Activated CD4-positive, alpha-beta T cell treated with anti-CD3 and anti-CD28 coated beads for 36 hours (primary cell): ENCODE measurements around the gene KDM1B. TPM values are rescaled to one million over a fixed set of nuclear protein-coding genes. Genes with fewer than 3 reads are reported as not detected.

Source experiments
- ATAC-seq: fragments of 200-7000 bp; cut with Tn5 transposase; one replicate; pipeline ENCODE4 v1.10.0; 2021; ENCODE audit warnings: mild to moderate bottlenecking, moderate library complexity
- CTCF ChIA-PET: fragments of 350-600 bp; sonication (Branson Sonifier 250); formaldehyde crosslinking; loops from one replicate; lab custom pipeline; 2021; ENCODE audit warnings: antibody characterized with exemption; lab: Charles Lee
- POLR2A ChIA-PET: fragments of 350-600 bp; sonication (Branson Sonifier 250); formaldehyde crosslinking; loops from one replicate; lab custom pipeline; 2021; ENCODE audit warnings: antibody characterized with exemption, inconsistent platforms; lab: Charles Lee
- DNase-seq: peaks from one replicate; pipeline ENCODE4 v3.0.0-alpha.2; 2020
- H3K27ac Mint-ChIP-seq: one replicate; pipeline ENCODE4 v1.8.0; 2021; ENCODE audit warnings: mixed read lengths
- H3K27me3 Mint-ChIP-seq: one replicate; pipeline ENCODE4 v1.8.0; 2021; ENCODE audit warnings: mixed read lengths
- H3K36me3 Mint-ChIP-seq: one replicate; pipeline ENCODE4 v1.8.0; 2021; ENCODE audit warnings: low read depth, mixed read lengths
- H3K4me1 Mint-ChIP-seq: one replicate; pipeline ENCODE4 v1.8.0; 2021; ENCODE audit warnings: mixed read lengths
- H3K4me3 Mint-ChIP-seq: one replicate; pipeline ENCODE4 v1.8.0; 2021; ENCODE audit warnings: mild to moderate bottlenecking, moderate library complexity, mixed read lengths
- H3K9me3 Mint-ChIP-seq: one replicate; pipeline ENCODE4 v1.8.0; 2021; ENCODE audit warnings: low read depth, mixed read lengths
- intact Hi-C, 2 experiments: fragments of 100-400 bp; cut with DNase I in 1 of 2; cut with micrococcal nuclease in 1 of 2; formaldehyde crosslinking; loops; one replicate each; pipeline versions ENCODE4 v1.14.2 to v1.15.1; 2022 to 2024; cut with DNase I, micrococcal nuclease
- total RNA-seq, 2 experiments: library from RNA; stranded (reverse); gene quantifications; one replicate each; pipeline ENCODE4 v1.2.3, GENCODE V29; 2021

Gene KDM1B
- total RNA-seq, 2 experiments from 2014 or later: 13.4 to 13.9 TPM

DNA sequence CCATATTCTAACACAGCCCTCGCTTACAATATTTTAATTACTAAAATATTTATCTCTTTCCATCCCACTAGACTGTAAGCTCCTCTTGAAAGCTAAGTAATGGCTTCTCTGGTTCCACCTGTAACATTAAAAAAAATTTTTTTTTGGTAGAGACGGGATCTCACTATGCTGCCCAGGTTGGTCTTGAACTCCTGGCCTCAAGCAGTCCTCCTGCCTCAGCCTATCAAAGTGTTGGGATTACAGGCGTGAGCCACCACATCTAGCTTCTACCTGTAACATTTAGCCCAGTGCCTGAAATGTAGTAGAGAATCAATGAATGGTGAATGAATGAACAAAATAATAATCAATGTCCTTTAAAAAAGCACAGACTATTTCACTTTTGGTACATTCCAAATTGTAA is 80.3 kb downstream of the KDM1B start:
- DNase-seq (no peak), ATAC-seq (no peak)
- ChIA-PET POLR2A (no interaction called here), CTCF (no interaction called here)
- H3K27me3 Mint-ChIP-seq: no peaks in the 10 kb centered on the region
- H3K27ac Mint-ChIP-seq: no peak overlapping the region
- peaks cover 83% of the 10 kb centered on the region for H3K36me3 Mint-ChIP-seq
- intact Hi-C loops: no loop called here
- H3K9me3 Mint-ChIP-seq: peaks cover 28% of the 10 kb centered on the region
- peaks cover 2% of the 10 kb centered on the region for H3K4me1 Mint-ChIP-seq
- H3K4me3 Mint-ChIP-seq: no peak overlapping the region

DNA sequence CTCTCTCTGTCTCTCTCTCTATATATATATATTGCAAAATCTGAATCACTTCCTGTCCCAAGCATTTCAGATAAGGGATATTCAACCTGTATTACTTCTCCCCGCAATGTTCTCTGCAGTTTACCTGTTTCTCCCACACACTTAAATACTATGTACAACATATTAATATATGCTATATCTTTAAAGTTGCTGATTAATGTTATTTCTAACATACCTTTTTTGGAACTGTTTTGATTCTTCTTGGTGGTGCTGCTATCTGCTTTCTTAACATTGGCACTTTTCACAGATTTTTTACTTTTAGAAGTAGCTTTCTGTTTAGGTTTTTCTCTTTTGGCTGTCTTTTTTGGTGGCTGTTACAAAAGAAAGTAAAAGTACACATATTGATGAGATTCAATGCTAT is 81.9 kb downstream of the KDM1B start:
- Mint-ChIP-seq H3K36me3 (peaks cover 80% of the 10 kb centered on the region), H3K4me3 (no peak overlapping the region), H3K27me3 (no peaks in the 10 kb centered on the region), H3K27ac (no peak overlapping the region), H3K4me1 (peaks cover 15% of the 10 kb centered on the region), H3K9me3 (peaks cover 17% of the 10 kb centered on the region)
- no peak for ATAC-seq
- no peak for DNase-seq
- intact Hi-C loops: no loop called here
- POLR2A ChIA-PET: no interaction called here
- CTCF ChIA-PET: no interaction called here

DNA sequence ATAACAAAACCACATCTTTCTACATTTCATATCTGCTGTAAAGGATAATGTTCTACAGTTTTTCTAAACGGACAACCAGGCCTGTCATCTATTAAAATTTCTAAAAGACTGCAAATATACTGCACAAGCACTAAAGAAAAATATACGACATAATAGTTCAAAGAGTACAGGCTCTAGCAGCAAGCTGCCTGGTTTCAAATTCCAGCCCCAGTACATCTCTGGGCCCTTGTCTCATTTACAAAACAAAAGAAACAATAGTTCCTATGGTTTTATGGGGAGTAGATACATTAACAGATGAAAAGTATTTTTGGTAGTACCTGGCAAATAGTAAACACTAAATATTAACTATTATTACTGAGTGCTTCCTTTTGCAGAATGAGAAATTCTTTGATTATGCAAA is 85.0 kb downstream of the KDM1B start:
- no peak overlapping the region for H3K4me3 Mint-ChIP-seq
- CTCF ChIA-PET: no interaction called here
- H3K27me3 Mint-ChIP-seq: no peaks in the 10 kb centered on the region
- DNase-seq (no peak), ATAC-seq (no peak)
- H3K27ac Mint-ChIP-seq: no peak overlapping the region
- no peaks in the 10 kb centered on the region for H3K9me3 Mint-ChIP-seq
- intact Hi-C loops: loop anchor here in 1 of 2 experiments (5.0 kb wide), 1 partner anchor 83 kb away; the partner anchor contains the start of genes KDM1B and TPMT
- POLR2A ChIA-PET: no interaction called here
- H3K36me3 Mint-ChIP-seq: peaks cover 80% of the 10 kb centered on the region
- H3K4me1 Mint-ChIP-seq: peaks cover 42% of the 10 kb centered on the region

DNA sequence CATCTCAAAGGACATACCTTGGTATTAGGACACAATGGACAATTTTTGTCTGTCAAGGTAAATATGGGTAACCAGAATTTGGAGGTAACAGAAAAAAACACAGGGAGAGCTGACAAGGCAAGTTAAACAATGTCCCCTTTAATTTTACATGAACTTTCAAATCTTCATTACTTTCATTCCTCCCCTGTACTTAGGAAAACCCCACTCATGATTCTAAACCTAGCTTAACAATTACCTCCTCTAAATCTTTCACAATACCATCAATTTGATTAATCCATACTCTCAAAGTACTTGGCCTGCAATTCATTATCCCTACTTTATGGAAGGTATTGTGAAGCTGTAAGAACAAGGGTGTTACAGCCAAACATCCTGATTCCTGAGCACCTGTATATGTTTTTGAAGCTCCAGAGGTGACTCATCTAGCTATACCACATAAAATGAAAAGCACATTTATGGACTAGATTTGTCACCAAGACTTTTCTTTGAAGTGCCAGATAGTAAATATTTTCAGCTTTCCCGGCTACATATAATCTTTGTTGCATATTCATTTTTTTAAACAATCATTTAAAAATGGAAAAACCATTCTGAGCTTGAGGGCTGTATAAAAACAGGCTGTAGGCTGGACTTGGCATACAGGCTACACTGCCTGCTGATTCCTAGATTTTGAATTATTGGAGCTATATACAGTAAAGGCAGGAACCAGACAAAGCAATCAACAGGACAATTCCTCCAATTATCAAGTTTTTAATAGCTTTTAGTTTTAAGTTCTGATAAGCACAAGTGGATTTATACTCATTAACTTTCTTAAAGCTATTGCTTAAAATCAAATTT is 86.2 kb downstream of the KDM1B start:
- Mint-ChIP-seq H3K9me3 (peaks cover 1% of the 10 kb centered on the region), H3K27ac (peak overlapping the region; percentile 40), H3K27me3 (no peaks in the 10 kb centered on the region), H3K4me3 (no peak overlapping the region), H3K36me3 (peaks cover 81% of the 10 kb centered on the region), H3K4me1 (peaks cover 54% of the 10 kb centered on the region)
- CTCF ChIA-PET: interaction anchor here (0.9 to 1.4 kb wide), 3 partner anchors 17 to 126 kb away, joined by 3 read pairs; no protein-coding TSS in a partner anchor
- DNase-seq (no peak), ATAC-seq (peak; percentile 40)
- intact Hi-C loops: loop anchor here in 1 of 2 experiments (5.0 kb wide), 1 partner anchor 84 kb away; the partner anchor contains the start of genes KDM1B and TPMT
- POLR2A ChIA-PET: interaction anchor here (0.8 kb wide), 1 partner anchor 9 kb away, joined by 3 read pairs; no protein-coding TSS in a partner anchor

DNA sequence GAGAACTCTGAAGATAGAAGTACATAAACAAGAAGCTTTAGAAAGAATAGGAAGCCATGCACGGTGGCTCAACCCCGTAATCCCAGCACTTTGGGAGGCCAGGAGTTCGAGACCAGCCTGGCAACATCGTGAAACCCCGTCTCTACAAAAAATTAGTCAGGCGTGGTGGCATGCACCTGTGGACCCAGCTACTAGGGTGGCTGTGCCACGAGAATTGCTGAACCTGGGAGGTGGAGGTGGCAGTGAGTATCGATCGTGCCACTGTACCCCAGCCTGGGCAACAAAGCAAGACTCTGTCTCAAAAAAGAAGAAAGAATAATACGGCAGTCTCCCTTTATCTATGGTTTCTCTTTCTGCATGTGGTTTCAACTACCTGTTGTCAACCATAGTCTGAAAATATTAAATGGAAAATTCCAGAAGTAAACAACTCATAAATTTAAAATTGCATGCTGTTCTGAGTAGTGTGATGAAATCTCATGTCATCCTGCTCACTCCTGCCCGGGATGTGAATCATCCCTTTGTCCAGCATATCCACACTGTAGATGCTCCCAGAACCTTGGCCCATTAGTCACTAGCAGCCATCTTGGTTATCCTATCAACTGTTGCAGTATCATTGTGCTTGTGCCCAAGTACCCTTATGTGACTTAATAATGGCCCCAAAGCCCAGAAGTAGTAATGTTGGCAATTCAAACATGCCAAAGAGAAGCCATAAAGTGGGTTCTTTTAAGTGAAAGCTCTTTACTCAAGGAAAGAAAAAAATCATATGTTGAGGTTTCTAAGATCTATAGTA is 87.0 kb downstream of the KDM1B start:
- ChIA-PET CTCF (interaction anchor here (0.6 to 1.4 kb wide), 4 partner anchors 18 to 127 kb away, joined by 3 read pairs; no protein-coding TSS in a partner anchor), POLR2A (no interaction called here)
- H3K9me3 Mint-ChIP-seq: peaks cover 1% of the 10 kb centered on the region
- no peaks in the 10 kb centered on the region for H3K27me3 Mint-ChIP-seq
- ATAC-seq (peak; percentile 24), DNase-seq (no peak)
- H3K36me3 Mint-ChIP-seq: peaks cover 81% of the 10 kb centered on the region
- H3K27ac Mint-ChIP-seq: peak overlapping the region; percentile 78
- intact Hi-C loops: loop anchor here in 1 of 2 experiments (5.0 kb wide), 1 partner anchor 85 kb away; the partner anchor contains the start of genes KDM1B and TPMT
- no peak overlapping the region for H3K4me3 Mint-ChIP-seq
- peaks cover 60% of the 10 kb centered on the region for H3K4me1 Mint-ChIP-seq

DNA sequence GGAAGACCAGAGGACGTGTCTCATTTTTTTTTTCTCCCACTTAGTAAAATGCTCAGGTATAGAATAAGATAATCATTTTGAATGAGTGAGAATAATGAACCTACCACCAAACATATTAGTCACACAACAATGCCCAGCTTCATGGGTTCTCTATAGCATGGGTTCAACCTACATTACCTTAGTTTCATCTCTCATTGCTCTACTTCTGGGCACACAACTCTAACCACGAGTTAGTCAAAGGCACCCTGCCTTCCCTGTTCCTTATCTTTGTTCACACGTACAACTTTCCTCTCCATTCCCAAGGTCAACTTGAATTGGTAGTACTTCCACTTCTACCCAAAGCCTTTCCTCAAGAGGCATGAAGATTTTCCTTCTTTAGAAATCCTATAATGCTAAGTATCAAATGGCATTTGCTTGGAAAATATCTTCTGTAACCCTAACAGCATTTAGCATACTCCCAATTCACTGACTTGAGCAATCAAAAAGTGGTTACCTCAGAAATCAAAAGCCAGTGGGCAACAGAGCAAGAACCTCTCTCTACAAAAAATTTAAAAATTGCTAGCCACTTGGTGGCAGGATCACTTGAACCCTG is 88.2 kb downstream of the KDM1B start:
- peaks cover 82% of the 10 kb centered on the region for H3K36me3 Mint-ChIP-seq
- POLR2A ChIA-PET: interaction anchor here (1.2 kb wide), 1 partner anchor 17 kb away, joined by 3 read pairs; no protein-coding TSS in a partner anchor

DNA sequence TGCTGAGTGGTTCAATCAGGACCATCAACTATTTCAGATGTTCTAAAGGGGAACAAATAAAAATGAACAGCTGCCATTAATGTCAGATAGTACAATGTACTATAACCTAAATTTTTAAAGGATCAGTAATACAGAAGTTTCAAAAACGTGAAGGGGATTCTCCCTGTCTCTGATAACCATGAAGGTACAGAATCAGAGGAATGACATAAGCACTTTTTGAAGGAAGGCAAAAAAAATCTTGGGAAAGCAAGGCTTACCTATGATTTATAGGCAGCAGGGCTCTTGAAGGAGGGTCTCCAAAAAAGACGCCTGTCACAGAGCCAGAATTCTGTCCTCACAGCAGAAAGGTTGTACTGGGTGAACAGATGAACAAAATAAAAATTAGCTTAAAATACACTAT is 89.0 kb downstream of the KDM1B start:
- intact Hi-C loops: loop anchor here (2.0 to 5.0 kb wide), 2 partner anchors 19 to 87 kb away; partner anchors contain the start of genes KDM1B (in 1 of the 2) and TPMT (in 1 of the 2)
- no peaks in the 10 kb centered on the region for H3K27me3 Mint-ChIP-seq
- CTCF ChIA-PET: interaction anchor here (0.9 kb wide), 1 partner anchor 13 kb away, joined by 4 read pairs; no protein-coding TSS in a partner anchor
- no peak overlapping the region for H3K27ac Mint-ChIP-seq
- POLR2A ChIA-PET: interaction anchor here (1.2 kb wide), 1 partner anchor 16 kb away, joined by 3 read pairs; no protein-coding TSS in a partner anchor
- DNase-seq (no peak), ATAC-seq (no peak)
- peaks cover 89% of the 10 kb centered on the region for H3K36me3 Mint-ChIP-seq
- no peak overlapping the region for H3K4me3 Mint-ChIP-seq
- peaks cover 62% of the 10 kb centered on the region for H3K4me1 Mint-ChIP-seq
- H3K9me3 Mint-ChIP-seq: peaks cover 1% of the 10 kb centered on the region

More for the DNA sequence above, 88.2 kb downstream of the KDM1B start:
- DNase-seq: no peak
- peaks cover 60% of the 10 kb centered on the region for H3K4me1 Mint-ChIP-seq
- ATAC-seq: peak; percentile 72
- intact Hi-C loops: loop anchor here in 1 of 2 experiments (5.0 kb wide), 1 partner anchor 86 kb away; the partner anchor contains the start of genes KDM1B and TPMT
- no peaks in the 10 kb centered on the region for H3K27me3 Mint-ChIP-seq
- CTCF ChIA-PET: no interaction called here
- H3K4me3 Mint-ChIP-seq: no peak overlapping the region
- H3K27ac Mint-ChIP-seq: peak overlapping the region; percentile 23
- peaks cover 1% of the 10 kb centered on the region for H3K9me3 Mint-ChIP-seq

DNA sequence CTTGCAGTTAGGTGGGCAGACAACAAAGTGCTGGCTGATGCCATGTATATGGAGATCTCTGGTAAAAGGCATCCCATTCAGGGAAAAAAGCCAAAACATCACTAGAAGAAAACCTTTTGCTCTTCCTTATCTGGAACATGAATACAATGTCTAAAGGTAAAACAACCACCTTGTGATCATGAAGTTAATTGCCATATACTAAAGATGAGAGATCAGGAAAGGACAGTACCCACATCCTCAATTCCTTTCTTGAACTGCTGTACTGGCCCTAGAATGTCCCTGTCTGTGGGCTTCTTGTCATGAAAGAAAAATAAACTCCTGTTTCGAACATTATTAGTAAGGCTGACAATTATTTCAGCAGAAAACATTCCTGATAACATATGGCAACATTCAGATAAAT is 89.9 kb downstream of the KDM1B start:
- H3K4me1 Mint-ChIP-seq: peaks cover 66% of the 10 kb centered on the region
- intact Hi-C loops: loop anchor here (2.0 kb wide), 1 partner anchor 18 kb away; no protein-coding TSS in a partner anchor

DNA sequence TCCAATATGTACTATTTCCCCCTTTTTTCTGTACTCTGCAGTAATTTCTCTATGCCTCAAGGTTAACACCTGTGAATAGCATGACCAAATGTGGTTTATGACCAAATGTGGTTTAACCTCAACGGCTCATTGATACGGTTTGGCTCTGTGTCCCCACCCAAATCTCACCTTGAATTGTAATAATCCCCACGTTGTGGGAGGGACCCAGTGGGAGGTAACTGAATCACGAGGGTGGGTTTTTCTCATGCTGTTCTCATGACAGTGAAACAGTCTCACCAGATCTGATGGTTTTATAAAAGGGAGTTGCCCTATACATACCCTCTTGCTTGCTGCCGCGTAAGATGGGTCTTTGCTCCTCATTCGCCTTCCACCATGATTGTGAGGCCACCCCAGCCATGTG is 90.4 kb downstream of the KDM1B start:
- no peak overlapping the region for H3K4me3 Mint-ChIP-seq
- intact Hi-C loops: loop anchor here (2.0 kb wide), 1 partner anchor 17 kb away; no protein-coding TSS in a partner anchor
- H3K27me3 Mint-ChIP-seq: no peaks in the 10 kb centered on the region
- peaks cover 66% of the 10 kb centered on the region for H3K4me1 Mint-ChIP-seq
- DNase-seq: peak; percentile 44
- H3K36me3 Mint-ChIP-seq: peaks cover 88% of the 10 kb centered on the region
- H3K9me3 Mint-ChIP-seq: peaks cover 1% of the 10 kb centered on the region
- ATAC-seq: peak; percentile 41
- ChIA-PET POLR2A (no interaction called here), CTCF (no interaction called here)
- H3K27ac Mint-ChIP-seq: peak overlapping the region; percentile 7

More for the DNA sequence above, 89.9 kb downstream of the KDM1B start:
- DNase-seq (no peak), ATAC-seq (no peak)
- ChIA-PET POLR2A (no interaction called here), CTCF (interaction anchor here (0.9 kb wide), 1 partner anchor 12 kb away, joined by 4 read pairs; no protein-coding TSS in a partner anchor)
- Mint-ChIP-seq H3K4me3 (no peak overlapping the region), H3K9me3 (peaks cover 1% of the 10 kb centered on the region), H3K27ac (peak overlapping the region; percentile 2), H3K27me3 (no peaks in the 10 kb centered on the region), H3K36me3 (peaks cover 90% of the 10 kb centered on the region)

DNA sequence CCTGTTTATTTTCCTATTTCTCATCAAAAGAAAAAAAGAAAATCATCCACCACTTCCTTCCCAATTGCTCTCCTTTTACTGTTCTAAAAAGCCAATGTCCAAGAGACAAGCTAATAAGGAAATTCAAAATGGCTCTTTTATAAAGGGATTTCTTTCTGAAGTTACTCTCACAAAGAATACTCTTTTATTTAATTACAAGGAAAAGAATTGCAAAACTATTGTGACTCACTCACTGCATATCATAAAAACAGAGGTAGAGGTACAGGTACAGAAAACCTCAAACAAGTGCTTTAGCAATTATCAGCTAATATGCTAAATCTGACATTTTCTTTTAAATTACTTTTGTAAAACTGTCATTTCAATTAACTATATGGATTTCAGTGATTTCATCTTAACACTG is 91.0 kb downstream of the KDM1B start:
- CTCF ChIA-PET: no interaction called here
- intact Hi-C loops: no loop called here
- no peak overlapping the region for H3K4me3 Mint-ChIP-seq
- DNase-seq: no peak
- POLR2A ChIA-PET: no interaction called here
- no peak overlapping the region for H3K27ac Mint-ChIP-seq
- peaks cover 1% of the 10 kb centered on the region for H3K9me3 Mint-ChIP-seq
- ATAC-seq: no peak
- peaks cover 84% of the 10 kb centered on the region for H3K36me3 Mint-ChIP-seq
- peaks cover 63% of the 10 kb centered on the region for H3K4me1 Mint-ChIP-seq
- H3K27me3 Mint-ChIP-seq: no peaks in the 10 kb centered on the region
